Measurements from ENCODE around the gene TXNRD3.

GRCh38 chr3:126636436-126636835 is 18.5 kb downstream of the TXNRD3 start:
- TF ChIP-seq CTCF (IDR thresholded peaks at IDR 0.05; ENCODE audit: low read length) (no peak), EZH2 (optimal IDR thresholded peaks at IDR 0.05; ENCODE audit: low read depth, low read length) (no peak)
